ENCODE measurements around the gene FAM222A.

FAM222A gene

GRCh38 chr12:109808876-109809646 is 95.4 kb downstream of the FAM222A start:
- Histone ChIP-seq H3K9me3 (ENCODE audit: low read depth, low read length) (no peaks in the 10 kb centered on the region), H3K9ac (ENCODE audit: insufficient read length) (no peak overlapping the region)
- DNase-seq (ENCODE audit: low read depth, low spot score) = no peak

GRCh38 chr12:109810954-109811623 is 97.5 kb downstream of the FAM222A start:
- Histone ChIP-seq H3K4me3 (no peak overlapping the region), H3K36me3 (ENCODE audit: insufficient read depth, low read length) (no peaks in the 10 kb centered on the region), H3K27ac (no peak overlapping the region), H3K9ac (ENCODE audit: insufficient read length) (no peak overlapping the region), H3K9me3 (ENCODE audit: low read depth, low read length) (no peaks in the 10 kb centered on the region)
- no peak for TF ChIP-seq POLR2AphosphoS5 (IDR thresholded peaks at IDR 0.05; ENCODE audit: borderline replicate concordance, low read depth, low read length)
- no peak for TF ChIP-seq EZH2 (IDR thresholded peaks at IDR 0.05)
- no peak for TF ChIP-seq FOXP2 (optimal IDR thresholded peaks at IDR 0.05; ENCODE audit: control extremely low read depth, extremely low read length, insufficient read depth)
- DNase-seq (ENCODE audit: low read depth, low spot score) = no peak

More at GRCh38 chr12:109808876-109809646, 95.4 kb downstream of the FAM222A start:
- Histone ChIP-seq H3K4me3 (no peak overlapping the region), H3K27ac (no peak overlapping the region), H3K36me3 (ENCODE audit: insufficient read depth, low read length) (no peaks in the 10 kb centered on the region)
- TF ChIP-seq FOXP2 (optimal IDR thresholded peaks at IDR 0.05; ENCODE audit: control extremely low read depth, extremely low read length, insufficient read depth) (no peak), EZH2 (IDR thresholded peaks at IDR 0.05) (no peak), POLR2AphosphoS5 (IDR thresholded peaks at IDR 0.05; ENCODE audit: borderline replicate concordance, low read depth, low read length) (no peak)

- no peak overlapping the region for H3K9ac ChIP-seq (ENCODE audit: insufficient read length)
- no peaks in the 10 kb centered on the region for H3K9me3 ChIP-seq (ENCODE audit: low read depth, low read length)
- DNase-seq (ENCODE audit: low read depth, low spot score) = no peak
- H3K27ac ChIP-seq = no peak overlapping the region
- H3K36me3 ChIP-seq (ENCODE audit: insufficient read depth, low read length) = no peaks in the 10 kb centered on the region
- no peak for TF ChIP-seq POLR2AphosphoS5 (IDR thresholded peaks at IDR 0.05; ENCODE audit: borderline replicate concordance, low read depth, low read length)
- TF ChIP-seq FOXP2 (optimal IDR thresholded peaks at IDR 0.05; ENCODE audit: control extremely low read depth, extremely low read length, insufficient read depth) = no peak
- TF ChIP-seq EZH2 (IDR thresholded peaks at IDR 0.05) = no peak
- H3K4me3 ChIP-seq = no peak overlapping the region
Observed at GRCh38 chr12:109811624-109811995, 98.0 kb downstream of the FAM222A start.

GRCh38 chr12:109813810-109814416 is 100.3 kb downstream of the FAM222A start:
- Histone ChIP-seq H3K4me3 (no peak overlapping the region), H3K9ac (ENCODE audit: insufficient read length) (no peak overlapping the region), H3K9me3 (ENCODE audit: low read depth, low read length) (no peaks in the 10 kb centered on the region), H3K27ac (no peak overlapping the region), H3K36me3 (ENCODE audit: insufficient read depth, low read length) (no peaks in the 10 kb centered on the region)
- no peak for DNase-seq (ENCODE audit: low read depth, low spot score)
- TF ChIP-seq EZH2 (IDR thresholded peaks at IDR 0.05) (no peak), POLR2AphosphoS5 (IDR thresholded peaks at IDR 0.05; ENCODE audit: borderline replicate concordance, low read depth, low read length) (no peak), FOXP2 (optimal IDR thresholded peaks at IDR 0.05; ENCODE audit: control extremely low read depth, extremely low read length, insufficient read depth) (no peak)

GRCh38 chr12:109814600-109815150 is 101.0 kb downstream of the FAM222A start:
- no peak for DNase-seq (ENCODE audit: low read depth, low spot score)
- Histone ChIP-seq H3K9ac (ENCODE audit: insufficient read length) (no peak overlapping the region), H3K9me3 (ENCODE audit: low read depth, low read length) (no peaks in the 10 kb centered on the region), H3K27ac (no peak overlapping the region), H3K36me3 (ENCODE audit: insufficient read depth, low read length) (no peaks in the 10 kb centered on the region), H3K4me3 (no peak overlapping the region)
- TF ChIP-seq EZH2 (IDR thresholded peaks at IDR 0.05) (no peak), FOXP2 (optimal IDR thresholded peaks at IDR 0.05; ENCODE audit: control extremely low read depth, extremely low read length, insufficient read depth) (no peak)

GRCh38 chr12:109815225-109815624 is 101.6 kb downstream of the FAM222A start:
- TF ChIP-seq EZH2 (IDR thresholded peaks at IDR 0.05) = no peak
- no peak for TF ChIP-seq FOXP2 (optimal IDR thresholded peaks at IDR 0.05; ENCODE audit: control extremely low read depth, extremely low read length, insufficient read depth)
- TF ChIP-seq POLR2AphosphoS5 (IDR thresholded peaks at IDR 0.05; ENCODE audit: borderline replicate concordance, low read depth, low read length) = no peak
- no peak overlapping the region for H3K9ac ChIP-seq (ENCODE audit: insufficient read length)
- H3K36me3 ChIP-seq (ENCODE audit: insufficient read depth, low read length) = no peaks in the 10 kb centered on the region
- no peak overlapping the region for H3K27ac ChIP-seq
- H3K4me3 ChIP-seq = no peak overlapping the region
- H3K9me3 ChIP-seq (ENCODE audit: low read depth, low read length) = no peaks in the 10 kb centered on the region
- no peak for DNase-seq (ENCODE audit: low read depth, low spot score)

GRCh38 chr12:109815757-109816617 is 102.4 kb downstream of the FAM222A start:
- no peak overlapping the region for H3K27ac ChIP-seq
- H3K4me3 ChIP-seq = no peak overlapping the region
- no peak for DNase-seq (ENCODE audit: low read depth, low spot score)
- TF ChIP-seq EZH2 (IDR thresholded peaks at IDR 0.05) (no peak), POLR2AphosphoS5 (IDR thresholded peaks at IDR 0.05; ENCODE audit: borderline replicate concordance, low read depth, low read length) (no peak), FOXP2 (optimal IDR thresholded peaks at IDR 0.05; ENCODE audit: control extremely low read depth, extremely low read length, insufficient read depth) (no peak)
- H3K9ac ChIP-seq (ENCODE audit: insufficient read length) = no peak overlapping the region
- H3K36me3 ChIP-seq (ENCODE audit: insufficient read depth, low read length) = no peaks in the 10 kb centered on the region
- H3K9me3 ChIP-seq (ENCODE audit: low read depth, low read length) = no peaks in the 10 kb centered on the region
